Lower leg skin (tissue), 3 donors: ENCODE measurements around the gene KRTAP3-3.

Source experiments
- CTCF ChIP-seq, 3 donors: fragments of 450-650 bp; IDR thresholded peaks; one replicate each; pipeline ENCODE4 v1.5.1; 2016; ENCODE audit warnings: antibody characterized with exemption in 3 of 3, mild to moderate bottlenecking in 3 of 3, moderate library complexity in 2 of 3
- POLR2A ChIP-seq, 2 donors: fragments of 450-650 bp; IDR thresholded peaks; one replicate each; pipeline ENCODE4 v1.6.1; 2016 to 2017; ENCODE audit warnings: antibody characterized with exemption in 2 of 2, mild to moderate bottlenecking in 1 of 2, moderate library complexity in 1 of 2

GRCh38 chr17:40953881-40954280 is 40.1 kb downstream of the KRTAP3-3 start:
- TF ChIP-seq CTCF (IDR thresholded peaks at IDR 0.05) (no peak), POLR2A (IDR thresholded peaks at IDR 0.05) (no peak)
